DND-41 (cell line): ENCODE results near the gene MESD.

Experiments used
- ATAC-seq: fragments of 200-7000 bp; cut with Tn5 transposase; 3 replicates; pipeline ENCODE4 v1.9.1; 2021; ENCODE audit warnings: low read depth; ENCODE audit not compliant: insufficient read depth
- DNase-seq: peaks from one replicate; pipeline ENCODE4 v3.0.0-alpha.2; 2020
- H2AFZ ChIP-seq: 2 replicates; pipeline ENCODE4 v1.6.0; 2012; ENCODE audit warnings: low read depth, low read length
- H3K27ac ChIP-seq: 2 replicates; pipeline ENCODE4 v1.5.1; 2012; ENCODE audit warnings: low read length, inconsistent platforms
- H3K27me3 ChIP-seq: fragments of 200-600 bp; sonication (generic); 2 replicates; pipeline ENCODE4 v1.6.0; 2012; ENCODE audit warnings: low read length, mild to moderate bottlenecking, inconsistent platforms; ENCODE audit not compliant: insufficient read depth, poor library complexity
- H3K36me3 ChIP-seq: 2 replicates; pipeline ENCODE4 v1.5.1; 2012; ENCODE audit warnings: low read length, inconsistent platforms; ENCODE audit not compliant: insufficient read depth
- H3K4me1 ChIP-seq: 2 replicates; pipeline ENCODE4 v1.5.1; 2012; ENCODE audit warnings: mild to moderate bottlenecking, low read length; ENCODE audit not compliant: insufficient read depth
- H3K4me2 ChIP-seq: 2 replicates; pipeline ENCODE4 v1.6.0; 2012; ENCODE audit warnings: mild to moderate bottlenecking, moderate library complexity, low read length, inconsistent platforms; ENCODE audit not compliant: insufficient read depth
- H3K4me3 ChIP-seq, 2 experiments: fragments of 200-600 bp in 1 of 2; shearing (Covaris generic) in 1 of 2; 2 replicates each; pipeline ENCODE4 v1.5.1; 2012 to 2016; ENCODE audit warnings: inconsistent platforms in 2 of 2, low read length in 2 of 2, mild to moderate bottlenecking in 2 of 2, low read depth in 1 of 2, moderate library complexity in 1 of 2
- H3K79me2 ChIP-seq: 2 replicates; pipeline ENCODE4 v1.6.0; 2012; ENCODE audit warnings: low read length, inconsistent platforms; ENCODE audit not compliant: insufficient read depth
- H3K9ac ChIP-seq: 2 replicates; pipeline ENCODE4 v1.6.0; 2012; ENCODE audit warnings: low read depth, mild to moderate bottlenecking, inconsistent platforms, low read length, moderate library complexity
- H3K9me3 ChIP-seq: 2 replicates; pipeline ENCODE4 v1.5.1; 2012; ENCODE audit warnings: low read length, moderate library complexity, mild to moderate bottlenecking, inconsistent platforms; ENCODE audit not compliant: insufficient read depth, severe bottlenecking
- H4K20me1 ChIP-seq: 2 replicates; pipeline ENCODE4 v1.6.0; 2012; ENCODE audit warnings: low read length; ENCODE audit not compliant: insufficient read depth
- EZH2 ChIP-seq: IDR thresholded peaks from 3 replicates; pipeline ENCODE4 v1.6.1; 2012; ENCODE audit warnings: borderline replicate concordance, low read depth, mild to moderate bottlenecking, moderate library complexity, low read length, inconsistent platforms; ENCODE audit not compliant: severe bottlenecking
- TF ChIP-seq, protein P1 (sequence below): IDR thresholded peaks from 2 replicates; pipeline ENCODE4 v1.5.1; 2012; ENCODE audit warnings: borderline replicate concordance, low read length, moderate library complexity, mild to moderate bottlenecking; ENCODE audit not compliant: poor library complexity, severe bottlenecking; ENCODE audit errors: extremely low read depth

MESD gene

DNA sequence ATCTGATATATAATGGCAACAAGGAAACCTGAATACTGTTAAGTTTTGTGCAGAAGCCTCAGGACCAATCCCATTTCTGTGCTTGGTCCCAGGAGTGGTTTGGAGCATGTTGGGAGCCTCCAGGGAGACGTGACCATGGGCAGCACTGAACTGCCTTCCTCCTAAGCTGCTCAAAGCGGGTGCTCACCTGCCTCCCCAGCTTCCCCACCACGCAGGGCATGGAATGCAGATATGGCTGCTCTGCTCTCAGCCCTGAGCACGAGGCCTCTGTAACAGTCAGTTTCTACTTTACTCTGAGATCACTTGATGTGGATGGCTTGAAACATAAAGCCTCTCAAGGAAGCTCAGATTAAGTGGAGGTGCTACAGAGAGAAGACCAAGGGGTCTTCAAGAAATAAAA lies 49.3 kb downstream of the MESD start:
- Histone ChIP-seq H2AFZ (no peak overlapping the region), H4K20me1 (no peaks in the 10 kb centered on the region), H3K36me3 (peaks cover 3% of the 10 kb centered on the region; the same call in 1 of the 2 replicates), H3K79me2 (no peaks in the 10 kb centered on the region), H3K27ac (no peak overlapping the region), H3K9me3 (no peaks in the 10 kb centered on the region), H3K27me3 (no peaks in the 10 kb centered on the region), H3K9ac (no peak overlapping the region), H3K4me1 (no peaks in the 10 kb centered on the region), H3K4me3 (no peak overlapping the region), H3K4me2 (no peak overlapping the region)
- DNase-seq (no peak), ATAC-seq (no peak)
- TF ChIP-seq EZH2 = no peak

DNA sequence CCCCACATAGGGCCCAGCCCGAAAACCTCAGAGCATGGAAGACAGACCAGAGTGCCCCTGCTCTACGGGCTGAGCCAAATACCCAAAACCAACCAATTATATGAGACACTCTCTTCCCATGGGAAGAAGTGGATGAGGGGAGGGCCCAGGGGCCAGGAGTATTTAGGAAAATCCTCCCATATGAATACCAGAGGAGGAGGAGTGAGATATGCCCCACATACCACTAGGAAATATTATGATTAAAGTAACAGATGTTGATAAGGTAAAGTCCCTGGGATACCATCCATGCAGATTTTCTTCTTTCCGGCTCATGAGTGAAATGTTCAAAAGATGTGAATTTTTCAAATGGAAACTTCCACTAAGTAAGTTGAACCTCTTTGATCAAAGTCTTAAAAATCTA lies 50.4 kb downstream of the MESD start:
- peaks cover 3% of the 10 kb centered on the region; the same call in 1 of the 2 replicates for H3K36me3 ChIP-seq
- TF ChIP-seq EZH2 = no peak
- TF ChIP-seq, protein P1, sequence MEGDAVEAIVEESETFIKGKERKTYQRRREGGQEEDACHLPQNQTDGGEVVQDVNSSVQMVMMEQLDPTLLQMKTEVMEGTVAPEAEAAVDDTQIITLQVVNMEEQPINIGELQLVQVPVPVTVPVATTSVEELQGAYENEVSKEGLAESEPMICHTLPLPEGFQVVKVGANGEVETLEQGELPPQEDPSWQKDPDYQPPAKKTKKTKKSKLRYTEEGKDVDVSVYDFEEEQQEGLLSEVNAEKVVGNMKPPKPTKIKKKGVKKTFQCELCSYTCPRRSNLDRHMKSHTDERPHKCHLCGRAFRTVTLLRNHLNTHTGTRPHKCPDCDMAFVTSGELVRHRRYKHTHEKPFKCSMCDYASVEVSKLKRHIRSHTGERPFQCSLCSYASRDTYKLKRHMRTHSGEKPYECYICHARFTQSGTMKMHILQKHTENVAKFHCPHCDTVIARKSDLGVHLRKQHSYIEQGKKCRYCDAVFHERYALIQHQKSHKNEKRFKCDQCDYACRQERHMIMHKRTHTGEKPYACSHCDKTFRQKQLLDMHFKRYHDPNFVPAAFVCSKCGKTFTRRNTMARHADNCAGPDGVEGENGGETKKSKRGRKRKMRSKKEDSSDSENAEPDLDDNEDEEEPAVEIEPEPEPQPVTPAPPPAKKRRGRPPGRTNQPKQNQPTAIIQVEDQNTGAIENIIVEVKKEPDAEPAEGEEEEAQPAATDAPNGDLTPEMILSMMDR = no peak
- no peaks in the 10 kb centered on the region for H3K4me1 ChIP-seq
- no peak for DNase-seq
- no peak overlapping the region for H3K4me3 ChIP-seq
- no peaks in the 10 kb centered on the region for H3K79me2 ChIP-seq
- no peaks in the 10 kb centered on the region for H3K27me3 ChIP-seq
- ATAC-seq = no peak
- no peak overlapping the region for H3K27ac ChIP-seq
- H2AFZ ChIP-seq = no peak overlapping the region
- no peak overlapping the region for H3K9ac ChIP-seq
- H4K20me1 ChIP-seq = no peaks in the 10 kb centered on the region
- H3K4me2 ChIP-seq = no peak overlapping the region
- no peaks in the 10 kb centered on the region for H3K9me3 ChIP-seq

DNA sequence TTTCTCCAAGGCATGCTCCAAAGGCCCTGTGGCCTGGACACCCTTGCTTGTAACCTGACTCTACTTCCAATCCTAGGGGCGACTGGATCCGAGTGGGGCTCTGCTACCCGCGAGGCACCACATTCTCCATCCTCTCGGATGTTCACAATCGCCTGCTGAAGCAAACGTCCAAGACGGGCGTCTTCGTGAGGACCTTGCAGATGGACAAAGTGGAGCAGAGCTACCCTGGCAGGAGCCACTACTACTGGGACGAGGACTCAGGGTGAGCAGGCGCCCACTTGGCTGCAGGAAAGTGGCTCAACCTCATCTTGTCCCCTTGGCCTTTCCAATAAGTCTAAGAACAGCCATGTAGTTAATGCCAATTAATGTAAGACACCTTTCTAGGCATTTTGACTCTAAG lies 51.9 kb downstream of the MESD start:
- no peaks in the 10 kb centered on the region for H3K9me3 ChIP-seq
- no peak overlapping the region for H3K4me2 ChIP-seq
- no peaks in the 10 kb centered on the region for H3K4me1 ChIP-seq
- no peaks in the 10 kb centered on the region for H4K20me1 ChIP-seq
- no peak for TF ChIP-seq EZH2
- TF ChIP-seq, protein P1 = no peak
- no peak overlapping the region for H3K27ac ChIP-seq
- H3K4me3 ChIP-seq = no peak overlapping the region
- H3K79me2 ChIP-seq = no peaks in the 10 kb centered on the region
- H3K27me3 ChIP-seq = no peaks in the 10 kb centered on the region
- no peak for ATAC-seq
- H3K36me3 ChIP-seq = peaks cover 3% of the 10 kb centered on the region; the same call in 1 of the 2 replicates
- no peak overlapping the region for H2AFZ ChIP-seq
- no peak overlapping the region for H3K9ac ChIP-seq
- no peak for DNase-seq

DNA sequence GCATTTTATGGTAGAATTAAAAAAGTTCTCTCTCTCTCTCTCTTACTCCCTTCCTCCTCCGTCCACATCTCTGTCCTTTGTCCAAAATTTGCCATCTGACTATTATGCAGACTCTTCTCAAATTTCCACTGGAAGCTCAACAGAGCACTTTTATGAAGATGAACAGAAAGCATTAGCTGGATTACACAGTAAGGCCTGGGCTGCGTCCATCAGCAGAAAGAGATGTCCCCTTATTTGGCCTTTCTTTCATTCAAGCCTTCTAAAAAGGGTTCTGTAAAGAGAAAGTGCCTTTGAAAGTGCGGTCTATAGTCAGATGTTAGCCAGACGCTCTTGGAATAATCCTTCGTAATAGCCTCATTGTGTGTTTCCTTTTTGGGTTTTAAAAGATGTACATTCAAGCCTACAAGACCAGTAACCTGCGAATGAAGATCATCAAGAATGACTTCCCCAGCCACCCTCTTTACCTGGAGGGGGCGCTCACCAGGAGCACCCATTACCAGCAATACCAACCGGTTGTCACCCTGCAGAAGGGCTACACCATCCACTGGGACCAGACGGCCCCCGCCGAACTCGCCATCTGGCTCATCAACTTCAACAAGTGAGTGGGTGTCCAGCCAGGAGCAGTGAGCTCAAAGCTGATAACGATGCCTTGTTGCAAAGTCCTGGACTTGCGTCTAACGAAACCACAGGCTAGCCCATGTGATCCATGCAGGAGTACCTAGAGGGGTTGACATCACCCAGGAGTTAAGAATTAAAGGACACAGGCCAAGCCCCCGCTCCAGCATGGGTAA lies 53.1 kb downstream of the MESD start:
- H2AFZ ChIP-seq = no peak overlapping the region
- DNase-seq = no peak
- no peaks in the 10 kb centered on the region for H3K79me2 ChIP-seq
- no peaks in the 10 kb centered on the region for H4K20me1 ChIP-seq
- H3K9me3 ChIP-seq = no peaks in the 10 kb centered on the region
- no peaks in the 10 kb centered on the region for H3K4me1 ChIP-seq
- no peak overlapping the region for H3K4me2 ChIP-seq
- ATAC-seq = no peak
- no peak overlapping the region for H3K27ac ChIP-seq
- no peak overlapping the region for H3K4me3 ChIP-seq
- TF ChIP-seq, protein P1 = no peak
- no peak for TF ChIP-seq EZH2
- H3K27me3 ChIP-seq = no peaks in the 10 kb centered on the region
- H3K9ac ChIP-seq = no peak overlapping the region
- H3K36me3 ChIP-seq = 0 out of 2 replicates have a peak, but pooled peaks cover 2% of the 10 kb centered on the region
